Measurements from ENCODE around the gene SMCO3.

DNA sequence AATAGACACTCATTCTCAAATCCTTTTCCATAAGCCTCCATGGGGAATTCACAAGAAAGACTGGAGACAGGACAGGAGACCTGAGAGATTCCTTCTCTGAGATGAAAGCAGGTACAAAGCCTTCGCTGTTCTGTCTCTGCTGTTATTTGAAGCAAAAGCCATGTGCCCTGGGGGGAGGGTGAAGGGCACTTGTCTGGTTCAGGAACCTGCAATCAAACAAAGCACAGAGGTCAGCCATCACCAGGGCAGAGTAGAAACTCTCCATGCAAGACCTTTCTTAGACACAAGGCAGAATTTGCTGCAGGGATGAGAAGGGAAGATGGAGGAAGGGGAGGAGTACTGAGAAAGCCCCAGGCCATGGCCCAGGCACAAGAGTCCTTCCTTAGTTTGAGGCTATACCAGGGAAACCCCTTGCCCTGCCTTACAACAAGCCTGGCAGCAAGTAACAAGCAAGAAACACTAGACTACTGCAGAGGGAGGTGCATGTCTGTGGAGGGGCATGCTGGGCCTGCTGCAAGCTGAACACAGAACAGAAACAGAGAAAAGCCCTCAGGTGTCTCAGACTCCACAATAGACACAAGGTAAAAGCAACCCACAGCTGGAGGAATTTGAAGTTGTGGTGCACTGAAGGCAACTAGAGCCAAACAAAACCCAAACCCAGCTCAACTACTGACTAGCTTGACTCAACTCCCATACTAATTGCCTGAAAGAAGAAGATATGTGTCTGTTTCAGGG lies 37.1 kb upstream of the SMCO3 start:
- no peak for TF ChIP-seq CTCF (IDR thresholded peaks at IDR 0.05)
- no peak for TF ChIP-seq EZH2 (IDR thresholded peaks at IDR 0.05; ENCODE audit: borderline replicate concordance, insufficient read depth, low read depth, low read length, poor library complexity, severe bottlenecking)
